OCI-LY3 (cell line): Measurements from ENCODE around the gene GLYR1.

ENCODE experiments used
- H2AFZ ChIP-seq: fragments of 200-600, 300-600 bp; shearing (Covaris generic); 2 replicates; pipeline ENCODE4 v1.6.0; 2014; ENCODE audit warnings: antibody characterized with exemption, low read depth, low read length
- H3K27ac ChIP-seq: fragments of 200-600, 300-600 bp; sonication (generic); 2 replicates; pipeline ENCODE4 v1.5.1; 2014; ENCODE audit warnings: mild to moderate bottlenecking, low read length, moderate library complexity, mixed read lengths
- H3K27me3 ChIP-seq: fragments of 200-600, 300-600 bp; sonication (generic); 2 replicates; pipeline ENCODE4 v1.6.1; 2014; ENCODE audit warnings: low read depth, low read length, mixed read lengths
- H3K36me3 ChIP-seq: fragments of 200-600, 300-600 bp; sonication (generic); replicated peaks from 2 replicates; pipeline ENCODE3; 2014; ENCODE audit warnings: low read depth, low read length, mixed read lengths
- H3K4me1 ChIP-seq: fragments of 300-600, 200-600 bp; sonication (generic); 2 replicates; pipeline ENCODE4 v1.6.1; 2014; ENCODE audit warnings: low read length, mixed read lengths
- H3K4me2 ChIP-seq: fragments of 200-600, 300-600 bp; sonication (generic); 2 replicates; pipeline ENCODE4 v1.6.1; 2014; ENCODE audit warnings: low read length, mixed read lengths
- H3K4me3 ChIP-seq: fragments of 300-600, 200-600 bp; sonication (generic); 2 replicates; pipeline ENCODE4 v1.5.1; 2014; ENCODE audit warnings: antibody characterized with exemption, mild to moderate bottlenecking, low read length, moderate library complexity
- H3K79me2 ChIP-seq: fragments of 300-600, 200-600 bp; shearing (Covaris generic); 2 replicates; pipeline ENCODE4 v1.6.1; 2014; ENCODE audit warnings: mild to moderate bottlenecking, low read length, mixed read lengths
- H3K9ac ChIP-seq: fragments of 300-600, 200-600 bp; shearing (Covaris generic); 2 replicates; pipeline ENCODE4 v1.6.0; 2014; ENCODE audit warnings: mild to moderate bottlenecking, low read length, moderate library complexity
- H3K9me3 ChIP-seq: fragments of 200-600, 300-600 bp; shearing (Covaris generic); 2 replicates; pipeline ENCODE4 v1.6.1; 2014; ENCODE audit warnings: low read length, mixed read lengths; ENCODE audit not compliant: insufficient read depth
- H4K20me1 ChIP-seq: fragments of 200-600, 300-600 bp; sonication (generic); 2 replicates; pipeline ENCODE4 v1.6.1; 2016; ENCODE audit warnings: low read length, mixed read lengths; ENCODE audit not compliant: insufficient read depth
- CTCF ChIP-seq: fragments of 200-600, 300-600 bp; sonication (generic); IDR thresholded peaks from 2 replicates; pipeline ENCODE4 v1.5.1; 2014; ENCODE audit warnings: antibody characterized with exemption, low read length, low read depth
- EZH2phosphoT487 ChIP-seq: fragments of 200-600 bp; shearing (Covaris generic); IDR thresholded peaks from 2 replicates; pipeline ENCODE4 v1.6.1; 2018; ENCODE audit warnings: antibody characterized with exemption, mixed run types, low read depth

The GLYR1 gene

DNA sequence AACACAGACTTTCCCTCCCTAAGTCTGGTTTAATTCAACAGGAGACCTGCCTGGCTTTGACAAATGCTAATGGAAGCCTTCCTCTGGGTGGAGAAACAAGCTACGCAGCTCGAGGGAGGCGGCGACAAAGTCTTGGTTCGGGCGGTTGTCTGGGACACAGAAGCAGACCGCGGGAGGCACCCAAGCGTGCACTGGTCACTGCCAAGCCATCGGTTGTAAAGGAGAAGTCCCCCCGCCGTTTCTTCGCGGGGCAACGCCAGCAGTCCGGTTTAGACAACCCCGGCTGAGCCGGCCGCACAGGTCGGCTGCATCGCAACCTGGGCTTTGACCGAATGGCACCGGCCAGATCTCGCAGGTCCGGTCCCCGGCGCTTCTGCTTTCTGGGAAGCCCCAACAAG is 586 bp downstream of the GLYR1 start:
- Histone ChIP-seq H3K4me3 (peak overlapping the region; percentile 99), H3K27ac (peak overlapping the region; percentile 61), H4K20me1 (peaks cover 36% of the 10 kb centered on the region), H3K9ac (peak overlapping the region; percentile 93), H2AFZ (no peak overlapping the region), H3K79me2 (peaks cover 81% of the 10 kb centered on the region), H3K36me3 (peaks cover 30% of the 10 kb centered on the region), H3K4me1 (peaks cover 26% of the 10 kb centered on the region), H3K27me3 (no peaks in the 10 kb centered on the region), H3K4me2 (peak overlapping the region; percentile 87), H3K9me3 (no peaks in the 10 kb centered on the region)
- TF ChIP-seq EZH2phosphoT487 (no peak), CTCF (no peak)

DNA sequence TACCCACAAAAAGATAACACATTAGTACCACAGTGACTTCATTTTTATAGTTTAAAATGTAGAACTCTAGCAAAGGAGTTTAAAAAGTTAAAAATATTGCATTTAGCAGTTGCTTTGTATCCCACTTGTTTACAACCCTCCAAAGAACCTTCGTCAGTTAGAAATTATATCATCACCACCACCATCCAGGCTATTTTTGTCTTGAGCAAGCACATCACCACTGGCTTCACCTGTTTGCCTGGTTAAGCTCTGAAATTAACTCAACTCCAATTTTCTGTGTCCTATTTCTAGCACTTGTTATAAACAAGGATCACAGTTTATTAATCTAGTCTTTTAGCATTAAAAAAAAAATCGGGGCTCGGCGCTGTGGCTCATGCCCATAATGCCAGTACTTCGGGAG is 6.1 kb downstream of the GLYR1 start:
- no peak overlapping the region for H3K4me2 ChIP-seq
- H3K27ac ChIP-seq, result no peak overlapping the region
- H3K9ac ChIP-seq, result no peak overlapping the region
- peaks cover 7% of the 10 kb centered on the region for H3K4me1 ChIP-seq
- H3K79me2 ChIP-seq, result peaks cover 44% of the 10 kb centered on the region
- peaks cover 66% of the 10 kb centered on the region for H3K36me3 ChIP-seq
- H3K4me3 ChIP-seq, result no peak overlapping the region
- peaks cover 8% of the 10 kb centered on the region for H4K20me1 ChIP-seq
- no peak overlapping the region for H2AFZ ChIP-seq
- TF ChIP-seq EZH2phosphoT487, result no peak
- TF ChIP-seq CTCF, result no peak
- H3K27me3 ChIP-seq, result no peaks in the 10 kb centered on the region
- no peaks in the 10 kb centered on the region for H3K9me3 ChIP-seq

DNA sequence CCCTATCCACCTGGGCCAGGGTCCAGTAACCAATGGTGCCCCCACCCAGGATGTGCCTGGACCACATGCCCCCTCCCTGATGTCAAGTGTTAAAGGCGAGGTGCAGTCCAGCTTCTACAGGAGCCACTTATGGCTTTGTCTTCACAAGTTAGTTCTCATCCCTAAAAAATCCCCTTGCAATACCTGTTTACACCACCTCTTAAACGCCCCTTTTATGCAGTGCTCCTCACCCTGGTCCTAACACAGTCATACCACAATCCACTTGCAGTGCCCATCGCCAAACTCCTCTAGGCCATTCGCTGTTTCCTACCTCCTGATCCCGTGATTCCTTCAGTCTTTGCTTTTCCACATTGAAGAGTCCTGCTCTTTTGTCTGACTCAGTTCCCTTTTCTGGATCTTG is 7.1 kb downstream of the GLYR1 start:
- peaks cover 40% of the 10 kb centered on the region for H3K79me2 ChIP-seq
- no peak overlapping the region for H3K4me2 ChIP-seq
- TF ChIP-seq CTCF (no peak), EZH2phosphoT487 (no peak)

GRCh38 chr16:4837733-4838501 is 9.2 kb downstream of the GLYR1 start:
- H3K4me3 ChIP-seq, result no peak overlapping the region
- H4K20me1 ChIP-seq, result peaks cover 8% of the 10 kb centered on the region; the same call in 1 of the 2 replicates
- H3K27me3 ChIP-seq, result no peaks in the 10 kb centered on the region
- H3K36me3 ChIP-seq, result peaks cover 64% of the 10 kb centered on the region
- TF ChIP-seq CTCF (no peak), EZH2phosphoT487 (no peak)
- no peaks in the 10 kb centered on the region for H3K4me1 ChIP-seq
- no peak overlapping the region for H2AFZ ChIP-seq
- no peak overlapping the region for H3K27ac ChIP-seq
- peaks cover 36% of the 10 kb centered on the region for H3K79me2 ChIP-seq
- H3K9me3 ChIP-seq, result no peaks in the 10 kb centered on the region
- no peak overlapping the region for H3K9ac ChIP-seq
- H3K4me2 ChIP-seq, result no peak overlapping the region

More for the DNA sequence above, 7.1 kb downstream of the GLYR1 start:
- Histone ChIP-seq H2AFZ (no peak overlapping the region), H3K27ac (no peak overlapping the region), H4K20me1 (peaks cover 4% of the 10 kb centered on the region; the same call in 1 of the 2 replicates), H3K9ac (no peak overlapping the region), H3K4me3 (no peak overlapping the region), H3K9me3 (no peaks in the 10 kb centered on the region), H3K27me3 (no peaks in the 10 kb centered on the region), H3K4me1 (no peaks in the 10 kb centered on the region), H3K36me3 (peaks cover 65% of the 10 kb centered on the region)
